Naive thymus-derived CD4-positive, alpha-beta T cell (primary cell): Measurements from ENCODE around the gene CDK6. TPM values are rescaled to one million over a fixed set of nuclear protein-coding genes. Genes with fewer than 3 reads are reported as not detected.

Source experiments
- ATAC-seq: fragments of 150-1000 bp; cut with Tn5 transposase; 2 replicates; pipeline ENCODE4 v1.10.0; 2021; ENCODE audit warnings: mild to moderate bottlenecking, moderate library complexity
- CTCF ChIA-PET: fragments of 350-600 bp; sonication (Branson Sonifier 250); formaldehyde crosslinking; loops from one replicate; lab custom pipeline; 2021; ENCODE audit warnings: antibody characterized with exemption; lab: Charles Lee
- POLR2A ChIA-PET: fragments of 350-600 bp; sonication (Branson Sonifier 250); formaldehyde crosslinking; loops from one replicate; lab custom pipeline; 2021; ENCODE audit warnings: antibody characterized with exemption, inconsistent platforms; lab: Charles Lee
- DNase-seq, 9 donors: peaks; one replicate each; pipeline versions ENCODE4 v3.0.0 to v3.0.0-alpha.2; 2020 to 2022; ENCODE audit warnings: mixed read lengths in 1 of 9
- H3K27ac ChIP-seq: one replicate; pipeline ENCODE4 v1.7.0; 2013; ENCODE audit warnings: mild to moderate bottlenecking, low read depth, low read length, moderate library complexity
- H3K27me3 ChIP-seq, 2 donors: one replicate each; pipeline ENCODE4 v1.7.0; 2013; ENCODE audit warnings: low read length in 2 of 2, mild to moderate bottlenecking in 2 of 2, moderate library complexity in 2 of 2; ENCODE audit not compliant: control insufficient read depth in 2 of 2, insufficient read depth in 2 of 2
- H3K36me3 ChIP-seq, 3 experiments: 1 replicate in 2 of 3; 2 replicates in 1 of 3; pipeline ENCODE4 v1.7.0; 2013; ENCODE audit warnings: low read length in 3 of 3, mild to moderate bottlenecking in 3 of 3, moderate library complexity in 1 of 3; ENCODE audit not compliant: insufficient read depth in 3 of 3, control insufficient read depth in 2 of 3
- H3K4me1 ChIP-seq, 2 donors: one replicate each; pipeline ENCODE4 v1.7.0; 2013; ENCODE audit warnings: low read length in 2 of 2, mild to moderate bottlenecking in 2 of 2, moderate library complexity in 1 of 2; ENCODE audit not compliant: control insufficient read depth in 2 of 2, insufficient read depth in 2 of 2
- H3K4me3 ChIP-seq: 2 replicates; pipeline ENCODE4 v1.7.0; 2013; ENCODE audit warnings: mild to moderate bottlenecking, low read length
- H3K9me3 ChIP-seq, 3 experiments: 1 replicate in 2 of 3; 2 replicates in 1 of 3; pipeline ENCODE4 v1.7.0; 2013; ENCODE audit warnings: low read length in 3 of 3; ENCODE audit not compliant: control insufficient read depth in 2 of 3
- H3K27ac Mint-ChIP-seq, 9 donors: one replicate each; pipeline ENCODE4 v1.8.0; 2020 to 2022; ENCODE audit warnings: mixed read lengths in 9 of 9, mild to moderate bottlenecking in 8 of 9, moderate library complexity in 5 of 9, inconsistent platforms in 2 of 9
- H3K27me3 Mint-ChIP-seq, 5 donors: one replicate each; pipeline ENCODE4 v1.8.0; 2021 to 2022; ENCODE audit warnings: mixed read lengths in 5 of 5, mild to moderate bottlenecking in 1 of 5
- H3K36me3 Mint-ChIP-seq, 5 donors: one replicate each; pipeline ENCODE4 v1.8.0; 2020 to 2022; ENCODE audit warnings: mixed read lengths in 5 of 5, mild to moderate bottlenecking in 3 of 5, inconsistent platforms in 1 of 5
- H3K4me1 Mint-ChIP-seq, 7 donors: one replicate each; pipeline ENCODE4 v1.8.0; 2020 to 2022; ENCODE audit warnings: mixed read lengths in 7 of 7, mild to moderate bottlenecking in 3 of 7, inconsistent platforms in 1 of 7
- H3K4me3 Mint-ChIP-seq, 10 donors: one replicate each; pipeline ENCODE4 v1.8.0; 2020 to 2022; ENCODE audit warnings: mild to moderate bottlenecking in 10 of 10, mixed read lengths in 10 of 10, moderate library complexity in 6 of 10, inconsistent platforms in 2 of 10
- H3K9me3 Mint-ChIP-seq, 11 donors: one replicate each; pipeline ENCODE4 v1.8.0; 2020 to 2022; ENCODE audit warnings: mixed read lengths in 11 of 11, mild to moderate bottlenecking in 4 of 11, inconsistent platforms in 1 of 11, moderate library complexity in 1 of 11
- intact Hi-C, 2 donors: fragments of 100-400 bp; cut with micrococcal nuclease; formaldehyde crosslinking; loops; one replicate each; pipeline ENCODE4 v1.15.1; 2023
- polyA plus RNA-seq, 2 donors: library from polyadenylated mRNA; unstranded; fragments of 300-500 nt; fragmentation: Illumina TruSeq; gene quantifications; one replicate each; pipeline ENCODE4 v1.2.3, GENCODE V29; 2021
- total RNA-seq, 6 experiments: library from RNA in 5 of 6; stranded (reverse) in 5 of 6; gene quantifications; 1 replicate in 5 of 6; 2 replicates in 1 of 6; pipeline ENCODE4 v1.2.3 and lab custom pipeline; 2021 to 2026

Gene CDK6
- total and polyA plus RNA-seq, 7 experiments from 2014 or later, result 15.8 to 156 (median 36.8) TPM

DNA sequence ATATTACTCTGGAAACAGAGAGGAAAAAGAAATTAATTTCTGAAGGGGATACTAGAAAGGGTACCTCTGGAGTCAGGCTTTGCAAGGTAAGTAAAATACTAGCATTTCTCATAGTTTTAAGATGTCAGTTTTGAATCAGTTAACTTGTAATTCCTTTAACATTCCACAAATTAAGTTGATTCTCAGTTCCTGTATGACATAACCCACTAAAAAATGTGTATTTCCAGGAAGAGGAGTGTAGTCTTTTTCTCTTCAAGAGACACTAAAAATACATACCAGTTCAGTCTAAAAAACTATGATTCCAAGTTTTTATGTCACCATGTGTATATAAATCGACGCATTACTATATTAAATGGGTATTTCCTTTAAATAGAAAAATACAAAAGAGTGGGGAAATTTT is 113.2 kb downstream of the CDK6 start:
- Histone ChIP-seq H3K4me1 (peaks cover 9 to 14% of the 10 kb centered on the region in 2 donors), H3K4me3 (no peak overlapping the region), H3K27me3 (no peaks in the 10 kb centered on the region), H3K9me3 (no peaks in the 10 kb centered on the region), H3K27ac (no peak overlapping the region), H3K36me3 (peaks cover 5 to 17% (median 6%) of the 10 kb centered on the region in 3 experiments)
- intact Hi-C loops, result no loop called here
- Mint-ChIP-seq H3K36me3 (peaks cover 9 to 46% (median 24%) of the 10 kb centered on the region in 5 donors), H3K4me1 (peaks cover 17 to 75% (median 31%) of the 10 kb centered on the region in 7 donors), H3K27me3 (no peaks in the 10 kb centered on the region), H3K27ac (no peak overlapping the region), H3K9me3 (no peaks in the 10 kb centered on the region), H3K4me3 (no peak overlapping the region)
- CTCF ChIA-PET, result no interaction called here
- POLR2A ChIA-PET, result no interaction called here
- ATAC-seq, result no peak
- DNase-seq, result no peak

DNA sequence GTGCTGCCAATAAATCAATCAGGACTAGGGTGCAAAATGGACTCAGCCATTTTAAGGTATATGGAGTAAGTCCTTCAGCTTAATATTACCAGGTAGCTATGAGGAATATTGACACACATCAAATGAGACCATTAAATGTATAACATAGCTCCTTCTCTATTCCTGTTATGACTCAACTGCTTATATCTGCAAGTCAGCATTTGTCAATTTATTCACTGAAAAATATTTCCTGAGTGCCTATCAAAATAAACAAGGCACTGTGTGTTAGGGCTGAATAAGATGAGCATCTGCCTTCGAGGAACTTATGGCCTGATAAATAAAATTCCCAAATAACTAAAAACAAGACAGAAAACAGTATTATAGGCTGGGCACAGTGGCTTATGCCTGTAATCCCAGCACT is 113.8 kb downstream of the CDK6 start:
- CTCF ChIA-PET, result interaction anchor here (1.2 kb wide), 2 partner anchors 25 to 73 kb away, joined by 3 read pairs; no protein-coding TSS in a partner anchor
- intact Hi-C loops, result no loop called here
- H3K27ac Mint-ChIP-seq, result peak overlapping the region in 3 of 9 donors; percentile 28 to 55 (median 39)
- Histone ChIP-seq H3K27ac (no peak overlapping the region), H3K9me3 (no peaks in the 10 kb centered on the region), H3K4me3 (no peak overlapping the region), H3K4me1 (peaks cover 10 to 14% of the 10 kb centered on the region in 2 donors), H3K27me3 (no peaks in the 10 kb centered on the region), H3K36me3 (peaks cover 5 to 17% (median 6%) of the 10 kb centered on the region in 3 experiments)
- no peaks in the 10 kb centered on the region for H3K27me3 Mint-ChIP-seq
- no peak overlapping the region for H3K4me3 Mint-ChIP-seq
- H3K36me3 Mint-ChIP-seq, result peaks cover 9 to 51% (median 25%) of the 10 kb centered on the region in 5 donors
- no peak for ATAC-seq
- POLR2A ChIA-PET, result no interaction called here
- H3K9me3 Mint-ChIP-seq, result no peaks in the 10 kb centered on the region
- no peak for DNase-seq
- H3K4me1 Mint-ChIP-seq, result peaks cover 23 to 80% (median 37%) of the 10 kb centered on the region in 7 donors

DNA sequence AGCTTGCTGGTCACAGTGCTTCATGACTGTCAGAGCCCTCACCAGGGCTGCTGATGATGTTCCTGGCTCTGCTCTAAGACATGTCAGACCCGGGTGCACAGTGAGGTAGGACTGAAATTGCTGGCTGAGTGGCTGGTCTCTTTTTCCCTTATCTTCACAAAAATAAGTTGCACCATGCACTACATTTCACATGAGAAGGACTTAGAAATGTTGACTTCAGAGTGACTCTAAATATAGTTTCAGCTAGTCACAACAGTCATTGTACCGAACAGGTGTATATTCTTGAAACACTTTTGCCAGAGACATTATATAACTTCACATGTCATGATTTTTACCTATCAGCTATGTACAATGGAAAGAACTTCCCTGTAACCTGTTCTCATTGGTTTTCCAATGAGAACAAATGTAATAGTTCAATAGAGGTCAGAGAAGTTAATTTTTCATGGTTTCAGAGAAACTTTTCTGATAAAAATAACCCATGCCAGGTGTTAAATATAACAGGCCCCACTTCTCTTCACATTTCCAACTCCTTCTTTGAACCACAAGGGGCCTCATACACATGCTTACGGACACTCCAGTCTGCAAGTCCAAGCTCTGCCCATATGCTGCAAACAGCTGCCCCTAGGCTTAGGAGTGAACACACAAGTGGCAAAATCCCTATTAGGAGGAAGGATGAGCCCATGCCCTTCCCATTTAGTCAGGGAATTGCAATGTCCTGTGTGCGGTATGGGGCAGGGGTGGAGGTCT is 115.6 kb downstream of the CDK6 start:
- peaks cover 26 to 85% (median 44%) of the 10 kb centered on the region in 7 donors for H3K4me1 Mint-ChIP-seq

DNA sequence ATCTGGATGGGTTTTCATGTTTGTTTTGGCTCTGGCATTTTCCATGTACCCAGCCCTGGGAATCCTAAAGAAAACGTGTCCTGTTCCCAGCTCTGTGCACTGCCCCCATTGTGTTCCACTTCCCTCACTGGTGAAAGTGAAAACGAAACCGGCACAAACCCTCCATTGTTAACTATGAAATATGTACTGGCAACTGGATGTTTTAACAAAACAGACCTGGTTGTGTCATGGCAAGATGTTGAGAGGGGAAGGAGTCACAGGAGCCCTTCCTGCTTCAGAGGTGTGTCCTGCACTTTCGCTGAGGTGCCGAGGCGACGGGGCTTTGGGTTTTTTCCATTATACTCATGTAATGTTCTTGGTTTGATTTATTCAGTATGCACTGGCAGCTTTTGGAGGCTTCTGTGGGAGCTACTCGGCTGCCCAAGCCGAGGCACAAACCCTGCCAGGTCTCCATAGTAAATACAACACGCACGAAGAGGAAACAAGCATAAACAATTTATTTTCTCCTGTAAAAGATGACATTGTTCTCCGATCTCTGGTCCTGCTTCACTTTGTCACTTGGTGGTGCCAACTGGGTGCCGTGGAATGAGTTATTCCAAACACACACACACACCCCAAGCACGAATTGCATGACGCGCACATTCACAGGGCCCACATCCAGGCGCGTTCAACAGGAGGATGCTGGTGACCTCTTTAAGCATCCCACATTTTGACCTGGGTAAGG is 118.2 kb downstream of the CDK6 start:
- H3K27me3 Mint-ChIP-seq, result no peaks in the 10 kb centered on the region
- intact Hi-C loops, result loop anchor here (1.0 to 2.0 kb wide), 11 partner anchors 15 to 401 kb away; partner anchors contain the start of genes PEX1 (in 1 of the 2) and RBM48 (in 1 of the 2)
- Histone ChIP-seq H3K27me3 (no peaks in the 10 kb centered on the region), H3K27ac (peak overlapping the region; percentile 49), H3K4me1 (peaks cover 10 to 14% of the 10 kb centered on the region in 2 donors), H3K36me3 (no peaks in the 10 kb centered on the region), H3K4me3 (peak overlapping the region; percentile 62), H3K9me3 (no peaks in the 10 kb centered on the region)
- POLR2A ChIA-PET, result interaction anchor here (1.1 kb wide), 1 partner anchor 118 kb away, joined by 5 read pairs; no protein-coding TSS in a partner anchor
- H3K4me3 Mint-ChIP-seq, result peak overlapping the region; percentile 84 to 96 (median 94)
- H3K4me1 Mint-ChIP-seq, result peaks cover 26 to 73% (median 40%) of the 10 kb centered on the region in 7 donors
- H3K27ac Mint-ChIP-seq, result peak overlapping the region; percentile 88 to 99 (median 96)
- CTCF ChIA-PET, result no interaction called here
- ATAC-seq (peak; percentile 91), DNase-seq (peak in 8 of 9 donors; percentile 45 to 73 (median 62))
- H3K9me3 Mint-ChIP-seq, result no peaks in the 10 kb centered on the region
- H3K36me3 Mint-ChIP-seq, result peaks cover 4 to 48% (median 10%) of the 10 kb centered on the region in 5 donors

More for the DNA sequence above, 115.6 kb downstream of the CDK6 start:
- CTCF ChIA-PET, result interaction anchor here (1.0 kb wide), 1 partner anchor 112 kb away, joined by 3 read pairs; no protein-coding TSS in a partner anchor
- no peak for DNase-seq
- H3K36me3 ChIP-seq, result peaks cover 5 to 17% (median 6%) of the 10 kb centered on the region in 3 experiments
- ATAC-seq, result no peak
- no peak overlapping the region for H3K4me3 ChIP-seq
- H3K4me1 ChIP-seq, result peaks cover 10 to 14% of the 10 kb centered on the region in 2 donors
- H3K9me3 ChIP-seq, result no peaks in the 10 kb centered on the region
- H3K27ac Mint-ChIP-seq, result peak overlapping the region in 2 of 9 donors; percentile 52 to 53
- POLR2A ChIA-PET, result no interaction called here
- peaks cover 9 to 53% (median 26%) of the 10 kb centered on the region in 5 donors for H3K36me3 Mint-ChIP-seq
- intact Hi-C loops, result no loop called here
- no peaks in the 10 kb centered on the region for H3K9me3 Mint-ChIP-seq
- no peaks in the 10 kb centered on the region for H3K27me3 Mint-ChIP-seq
- no peak overlapping the region for H3K27ac ChIP-seq
- no peaks in the 10 kb centered on the region for H3K27me3 ChIP-seq
- peak overlapping the region in 3 of 10 donors; percentile 10 to 30 (median 30) for H3K4me3 Mint-ChIP-seq

DNA sequence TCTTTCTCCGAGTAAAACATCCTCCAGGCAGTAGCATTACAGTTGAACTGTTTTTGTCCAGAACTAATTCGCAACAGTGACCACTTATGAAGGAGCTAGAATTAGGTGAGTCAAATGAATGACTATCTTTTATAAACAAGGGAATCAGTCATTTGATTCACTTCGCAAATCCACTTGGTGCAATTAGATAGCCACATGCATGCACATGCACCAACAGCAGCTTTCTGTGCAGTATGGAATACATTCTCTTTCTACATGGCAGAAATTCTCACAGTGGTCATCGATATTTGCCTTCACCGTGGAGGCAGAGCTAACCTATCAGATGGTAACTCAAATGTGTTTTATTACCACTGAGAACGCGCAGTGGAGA is 118.8 kb downstream of the CDK6 start:
- Histone ChIP-seq H3K27ac (no peak overlapping the region), H3K36me3 (no peaks in the 10 kb centered on the region), H3K4me3 (peak overlapping the region; percentile 62), H3K4me1 (peaks cover 10 to 14% of the 10 kb centered on the region in 2 donors), H3K9me3 (no peaks in the 10 kb centered on the region), H3K27me3 (no peaks in the 10 kb centered on the region)
- Mint-ChIP-seq H3K9me3 (no peaks in the 10 kb centered on the region), H3K4me1 (peaks cover 23 to 69% (median 38%) of the 10 kb centered on the region in 7 donors), H3K27me3 (no peaks in the 10 kb centered on the region), H3K27ac (peak overlapping the region in 8 of 9 donors; percentile 88 to 99 (median 96)), H3K36me3 (peaks cover 4 to 47% (median 10%) of the 10 kb centered on the region in 5 donors), H3K4me3 (peak overlapping the region; percentile 84 to 96 (median 94))
- ChIA-PET POLR2A (interaction anchor here (0.6 to 1.1 kb wide), 2 partner anchors 118 to 386 kb away, joined by 3 to 5 read pairs; no protein-coding TSS in a partner anchor), CTCF (no interaction called here)
- intact Hi-C loops, result no loop called here
- ATAC-seq, result peak; percentile 11
- no peak for DNase-seq

DNA sequence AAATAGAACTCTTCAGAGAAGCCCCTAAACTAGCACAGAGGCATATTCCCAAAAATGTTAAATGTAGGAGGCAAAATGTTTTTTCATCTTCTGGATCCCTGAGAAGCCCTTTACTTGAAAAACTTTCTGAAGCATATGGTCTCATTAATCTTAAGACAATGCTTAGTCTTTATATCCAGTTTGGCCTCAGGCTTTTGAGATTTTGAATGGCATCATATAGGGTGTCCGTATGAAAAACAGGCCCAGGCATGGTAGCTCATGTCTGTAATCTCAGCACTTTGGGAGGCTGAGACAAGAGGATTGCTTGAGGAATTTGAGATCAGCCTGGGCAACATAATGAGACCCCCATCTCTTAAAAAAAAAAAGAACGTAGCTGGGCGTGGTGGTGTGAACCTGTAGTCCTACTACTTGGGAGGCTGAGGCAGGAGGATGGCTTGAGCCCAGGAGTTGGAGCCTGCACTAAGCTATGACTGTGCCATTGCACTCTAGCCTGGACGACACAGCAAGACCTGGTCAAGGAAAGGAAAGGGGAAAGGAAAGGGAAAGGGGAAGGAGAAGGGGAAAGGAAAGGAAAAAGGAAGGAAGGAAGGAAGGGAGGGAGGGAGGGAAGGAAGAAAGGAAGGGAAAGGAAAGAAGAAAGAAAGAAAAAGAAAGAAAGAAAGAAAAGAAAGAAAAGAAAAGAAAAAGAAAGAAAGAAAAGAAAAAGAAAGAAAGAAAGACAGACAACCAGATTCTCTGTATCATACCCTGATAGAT is 119.4 kb downstream of the CDK6 start:
- Histone ChIP-seq H3K27ac (no peak overlapping the region), H3K27me3 (no peaks in the 10 kb centered on the region), H3K36me3 (no peaks in the 10 kb centered on the region), H3K4me3 (no peak overlapping the region), H3K4me1 (peaks cover 10 to 14% of the 10 kb centered on the region in 2 donors), H3K9me3 (no peaks in the 10 kb centered on the region)
- Mint-ChIP-seq H3K27me3 (no peaks in the 10 kb centered on the region), H3K36me3 (peaks cover 4 to 41% (median 10%) of the 10 kb centered on the region in 5 donors), H3K9me3 (no peaks in the 10 kb centered on the region), H3K27ac (peak overlapping the region in 7 of 9 donors; percentile 59 to 99 (median 95)), H3K4me3 (peak overlapping the region; percentile 20 to 96 (median 92)), H3K4me1 (peaks cover 23 to 63% (median 32%) of the 10 kb centered on the region in 7 donors)
- ChIA-PET POLR2A (interaction anchor here (0.6 to 1.1 kb wide), 2 partner anchors 119 to 385 kb away, joined by 3 to 5 read pairs; no protein-coding TSS in a partner anchor), CTCF (no interaction called here)
- DNase-seq (no peak), ATAC-seq (no peak)
- intact Hi-C loops, result no loop called here
